GM12864 (cell line): Measurements from ENCODE around the gene DNAJC24.

Experiments used
- DNase-seq: peaks from one replicate; pipeline ENCODE4 v3.0.0-alpha.2; 2011; ENCODE audit warnings: low read depth
- H3K4me3 ChIP-seq: 2 replicates; pipeline ENCODE4 v1.5.1; 2011; ENCODE audit warnings: mild to moderate bottlenecking, low read depth, low read length, control low read depth
- CTCF ChIP-seq: IDR thresholded peaks from 2 replicates; pipeline ENCODE4 v1.5.1; 2011; ENCODE audit warnings: low read depth, mild to moderate bottlenecking, moderate library complexity, low read length, control low read depth, inconsistent platforms; ENCODE audit errors: missing control alignments

Gene DNAJC24

GRCh38 chr11:31478223-31478590 is 108.5 kb downstream of the DNAJC24 start:
- H3K4me3 ChIP-seq: no peak overlapping the region
- no peak for TF ChIP-seq CTCF
- no peak for DNase-seq

GRCh38 chr11:31479066-31479465 is 109.4 kb downstream of the DNAJC24 start:
- no peak for DNase-seq
- H3K4me3 ChIP-seq: no peak overlapping the region
- TF ChIP-seq CTCF: no peak

- H3K4me3 ChIP-seq: no peak overlapping the region
- no peak for DNase-seq
- TF ChIP-seq CTCF: no peak
These were observed 111.3 kb downstream of the DNAJC24 start for GRCh38 chr11:31480930-31481329.
